Endometrial microvascular endothelial cells (primary cell): ENCODE data around the gene BAIAP2. TPM values are rescaled to one million over a fixed set of nuclear protein-coding genes. Genes with fewer than 3 reads are reported as not detected.
"Not testable (repeated sequence)": the region's sequence is repeated elsewhere in the genome, so short reads cannot be mapped to it uniquely, and the experiment has no call there.

ENCODE experiments used
- in situ Hi-C: cut with HindIII; loops from 2 replicates; pipeline ENCODE4 v1.10.0; 2017; ENCODE audit warnings: low sequenced_read_pairs, low pct_unique_long_range_greater_than_20kb; ENCODE audit errors: inconsistent ontology term
- total RNA-seq: library from RNA; depleted of rRNA; stranded (reverse); fragments of >200 nt; gene quantifications from one replicate; pipeline ENCODE4 v1.2.3, GENCODE V29; 2015; ENCODE audit errors: inconsistent ontology term

The BAIAP2 gene
- total RNA-seq, 1 donor from 2014 or later, result 35.4 TPM

GRCh38 chr17:81000334-81000630 lies 34.7 kb upstream of the BAIAP2 start:
- in situ Hi-C loops, result no loop called here

GRCh38 chr17:81000631-81001357 lies 34.2 kb upstream of the BAIAP2 start:
- in situ Hi-C loops, result no loop called here

- in situ Hi-C loops, result no loop called here
Observed at GRCh38 chr17:81002013-81002384, 33.0 kb upstream of the BAIAP2 start.

GRCh38 chr17:81002409-81003361 lies 32.3 kb upstream of the BAIAP2 start:
- in situ Hi-C loops, result no loop called here

- in situ Hi-C loops, result no loop called here
Observed at GRCh38 chr17:81003711-81004475, 31.1 kb upstream of the BAIAP2 start.

GRCh38 chr17:81006891-81007290 lies 28.1 kb upstream of the BAIAP2 start:
- in situ Hi-C loops, result no loop called here

GRCh38 chr17:81008140-81008539 lies 26.8 kb upstream of the BAIAP2 start:
- in situ Hi-C loops, result no loop called here

GRCh38 chr17:81009136-81009535 lies 25.8 kb upstream of the BAIAP2 start:
- in situ Hi-C loops, result no loop called here

GRCh38 chr17:81010935-81011334 lies 24.0 kb upstream of the BAIAP2 start:
- in situ Hi-C loops, result no loop called here

GRCh38 chr17:81011951-81012350 lies 23.0 kb upstream of the BAIAP2 start:
- in situ Hi-C loops, result no loop called here

GRCh38 chr17:81012574-81013447 lies 22.1 kb upstream of the BAIAP2 start:
- in situ Hi-C loops, result no loop called here

GRCh38 chr17:81013642-81014041 lies 21.3 kb upstream of the BAIAP2 start:
- in situ Hi-C loops, result no loop called here

GRCh38 chr17:81015136-81015535 lies 19.8 kb upstream of the BAIAP2 start:
- in situ Hi-C loops, result no loop called here

GRCh38 chr17:81016575-81016974 lies 18.4 kb upstream of the BAIAP2 start:
- in situ Hi-C loops, result no loop called here

- in situ Hi-C loops, result not testable (repeated sequence)
Observed at GRCh38 chr17:81017330-81017729, 17.6 kb upstream of the BAIAP2 start.

- in situ Hi-C loops, result no loop called here
Observed at GRCh38 chr17:81018044-81018802, 16.7 kb upstream of the BAIAP2 start.

- in situ Hi-C loops, result no loop called here
Observed at GRCh38 chr17:81019563-81020442, 15.1 kb upstream of the BAIAP2 start.
